ENCODE results near the gene SYNE4.

- TF ChIP-seq POLR2A (IDR thresholded peaks at IDR 0.05; ENCODE audit: low read length) (peak; percentile 75), GATA1 (IDR thresholded peaks at IDR 0.05; ENCODE audit: low read depth, low read length) (no peak)
These were observed 46.4 kb upstream of the SYNE4 start, which contains the start of gene WDR62 for GRCh38 chr19:36054733-36055686.

Data from erythroblast (primary cell).